Esophagus squamous epithelium (tissue), 5 donors: Measurements from ENCODE around the gene ZSCAN32. TPM values are rescaled to one million over a fixed set of nuclear protein-coding genes. Genes with fewer than 3 reads are reported as not detected.
A peak's percentile ranks its signal among the peaks of the same experiment; 100 is the strongest.

ENCODE experiments used
- DNase-seq: peaks from one replicate; lab custom pipeline; 2025; lab: John Stamatoyannopoulos, UW
- H3K27ac ChIP-seq, 4 donors: fragments of 200-600 bp; sonication (generic); one replicate each; pipeline ENCODE4 v1.5.1; 2016 to 2019; ENCODE audit warnings: mild to moderate bottlenecking in 1 of 4
- H3K27me3 ChIP-seq, 4 donors: fragments of 200-600 bp; sonication (generic); 1 replicate in 3 of 4; 2 replicates in 1 of 4; pipeline versions ENCODE4 v1.5.1 to v1.6.0; 2017 to 2021; ENCODE audit warnings: antibody characterized with exemption in 1 of 4
- H3K36me3 ChIP-seq, 3 donors: fragments of 200-600 bp; sonication (generic); one replicate each; pipeline ENCODE4 v1.5.1; 2016 to 2019
- H3K4me1 ChIP-seq, 3 donors: fragments of 200-600 bp; sonication (generic); one replicate each; pipeline ENCODE4 v1.5.1; 2017 to 2019
- H3K4me3 ChIP-seq, 4 donors: fragments of 200-600 bp; sonication (generic); 1 replicate in 3 of 4; 2 replicates in 1 of 4; pipeline ENCODE4 v1.5.1; 2016 to 2019; ENCODE audit warnings: mild to moderate bottlenecking in 2 of 4, moderate library complexity in 1 of 4
- H3K9me3 ChIP-seq, 3 donors: fragments of 200-600 bp; sonication (generic); one replicate each; pipeline ENCODE4 v1.5.1; 2016 to 2019
- CTCF ChIP-seq, 6 experiments: fragments of 450-650 bp in 4 of 6; fragments of 200-600 bp in 2 of 6; sonication (generic) in 2 of 6; IDR thresholded peaks; one replicate each; pipeline ENCODE4 v1.5.1; 2016 to 2019; ENCODE audit warnings: antibody characterized with exemption in 6 of 6, mild to moderate bottlenecking in 4 of 6, moderate library complexity in 4 of 6
- POLR2A ChIP-seq, 4 donors: fragments of 450-650 bp; IDR thresholded peaks; one replicate each; pipeline ENCODE4 v1.6.1; 2017; ENCODE audit warnings: antibody characterized with exemption in 4 of 4, mild to moderate bottlenecking in 4 of 4, moderate library complexity in 3 of 4
- WGBS, 2 donors: methylation state at CpG; one replicate each; pipeline ENCODE4 v1.1.5; 2018; 5-methylcytosine and 5-hydroxymethylcytosine counted together
- intact Hi-C: fragments of 100-400 bp; cut with DNase I; formaldehyde crosslinking; loops from one replicate; pipeline ENCODE4 v1.15.0; 2022
- total RNA-seq, 4 donors: library from RNA; depleted of rRNA; stranded (reverse); fragments of >200 nt; gene quantifications; one replicate each; pipeline ENCODE4 v1.1.0, GENCODE V29; 2016
- donor health status: DM: yes; HTN: yes; CAD: no.

ZSCAN32 gene
- total RNA-seq, 4 donors from 2014 or later = 7.2 to 18.1 (median 11.3) TPM

GRCh38 chr16:3377917-3378316, 22.9 kb downstream of the ZSCAN32 start:
- no peak for TF ChIP-seq CTCF (IDR thresholded peaks at IDR 0.05)
- TF ChIP-seq POLR2A (IDR thresholded peaks at IDR 0.05) = no peak
- Histone ChIP-seq H3K4me1 (no peaks in the 10 kb centered on the region), H3K27me3 (no peaks in the 10 kb centered on the region), H3K4me3 (no peak overlapping the region), H3K27ac (no peak overlapping the region), H3K9me3 (peaks cover 13 to 99% (median 56%) of the 10 kb centered on the region in 3 donors), H3K36me3 (peaks cover 4 to 34% (median 6%) of the 10 kb centered on the region in 3 donors)
- intact Hi-C loops = no loop called here
- no peak for DNase-seq

GRCh38 chr16:3375680-3376079, 25.1 kb downstream of the ZSCAN32 start:
- Histone ChIP-seq H3K4me3 (no peak overlapping the region), H3K9me3 (peaks cover 0 to 76% (median 34%) of the 10 kb centered on the region in 3 donors), H3K4me1 (no peaks in the 10 kb centered on the region), H3K27me3 (no peaks in the 10 kb centered on the region), H3K36me3 (peaks cover 0 to 14% (median 0%) of the 10 kb centered on the region in 3 donors), H3K27ac (no peak overlapping the region)
- TF ChIP-seq CTCF (IDR thresholded peaks at IDR 0.05) (no peak), POLR2A (IDR thresholded peaks at IDR 0.05) (no peak)
- 81 to 96% methylated on average over 5 of the region's 5 CpGs for WGBS, 2 donors
- intact Hi-C loops = no loop called here
- DNase-seq = no peak

- no peak for TF ChIP-seq CTCF (IDR thresholded peaks at IDR 0.05)
- no peak for TF ChIP-seq POLR2A (IDR thresholded peaks at IDR 0.05)
- H3K27me3 ChIP-seq = no peaks in the 10 kb centered on the region
- no peak overlapping the region for H3K27ac ChIP-seq
- no peak for DNase-seq
- H3K4me3 ChIP-seq = no peak overlapping the region
- H3K4me1 ChIP-seq = peaks cover 0 to 8% (median 0%) of the 10 kb centered on the region in 3 donors
- H3K36me3 ChIP-seq = no peaks in the 10 kb centered on the region
- WGBS, 2 donors = 86 to 96% methylated on average over 11 of the region's 11 CpGs
- intact Hi-C loops = no loop called here
- peaks cover 0 to 31% (median 11%) of the 10 kb centered on the region in 3 donors for H3K9me3 ChIP-seq
Measured at GRCh38 chr16:3369073-3369472, 31.7 kb downstream of the ZSCAN32 start.

- Histone ChIP-seq H3K36me3 (no peaks in the 10 kb centered on the region), H3K27ac (peak overlapping the region; percentile 43 to 83 (median 76)), H3K9me3 (peaks cover 0 to 26% (median 14%) of the 10 kb centered on the region in 3 donors), H3K27me3 (peaks cover 0 to 19% (median 0%) of the 10 kb centered on the region in 4 donors), H3K4me3 (peak overlapping the region; percentile 28 to 59 (median 48)), H3K4me1 (peaks cover 0 to 8% (median 0%) of the 10 kb centered on the region in 3 donors)
- TF ChIP-seq POLR2A (IDR thresholded peaks at IDR 0.05) (no peak), CTCF (IDR thresholded peaks at IDR 0.05) (no peak)
- peak; percentile 53 for DNase-seq
- WGBS, 2 donors = 28 to 31% methylated on average over 11 to 24 of the region's 42 CpGs
- intact Hi-C loops = no loop called here
Measured at GRCh38 chr16:3364774-3365427, 35.9 kb downstream of the ZSCAN32 start.

- TF ChIP-seq POLR2A (IDR thresholded peaks at IDR 0.05) (no peak), CTCF (IDR thresholded peaks at IDR 0.05) (no peak)
- H3K4me1 ChIP-seq = peaks cover 0 to 8% (median 0%) of the 10 kb centered on the region in 3 donors
- no peak overlapping the region for H3K4me3 ChIP-seq
- 93 to 94% methylated on average over 7 of the region's 7 CpGs for WGBS, 2 donors
- no peaks in the 10 kb centered on the region for H3K36me3 ChIP-seq
- no peak overlapping the region for H3K27ac ChIP-seq
- DNase-seq = no peak
- peaks cover 0 to 19% (median 0%) of the 10 kb centered on the region in 4 donors for H3K27me3 ChIP-seq
- intact Hi-C loops = no loop called here
- peaks cover 0 to 26% (median 14%) of the 10 kb centered on the region in 3 donors for H3K9me3 ChIP-seq
Measured at GRCh38 chr16:3363793-3364192, 37.0 kb downstream of the ZSCAN32 start.
